Effector memory CD8-positive, alpha-beta T cell (primary cell): ENCODE measurements around the gene ULBP3.

Experiments
- ATAC-seq: fragments of 150-1000 bp; cut with Tn5 transposase; replicated peaks from 2 replicates; pipeline ENCODE4 v1.10.0; 2021; ENCODE audit warnings: mild to moderate bottlenecking, moderate library complexity
- DNase-seq, 3 experiments: peaks; one replicate each; pipeline ENCODE4 v3.0.0; 2021
- H3K27ac Mint-ChIP-seq, 2 donors: one replicate each; pipeline ENCODE4 v1.8.0; 2022; ENCODE audit warnings: mild to moderate bottlenecking in 2 of 2, mixed read lengths in 2 of 2, moderate library complexity in 2 of 2
- H3K27me3 Mint-ChIP-seq, 2 donors: one replicate each; pipeline ENCODE4 v1.8.0; 2022; ENCODE audit warnings: mixed read lengths in 2 of 2
- H3K36me3 Mint-ChIP-seq: one replicate; pipeline ENCODE4 v1.8.0; 2022; ENCODE audit warnings: mild to moderate bottlenecking, moderate library complexity, mixed read lengths; ENCODE audit not compliant: insufficient read depth
- H3K4me1 Mint-ChIP-seq, 2 donors: one replicate each; pipeline ENCODE4 v1.8.0; 2022; ENCODE audit warnings: low read depth in 2 of 2, mixed read lengths in 2 of 2
- H3K4me3 Mint-ChIP-seq, 2 donors: one replicate each; pipeline ENCODE4 v1.8.0; 2022; ENCODE audit warnings: mild to moderate bottlenecking in 2 of 2, mixed read lengths in 2 of 2, moderate library complexity in 2 of 2
- H3K9me3 Mint-ChIP-seq, 2 donors: one replicate each; pipeline ENCODE4 v1.8.0; 2022; ENCODE audit warnings: mixed read lengths in 2 of 2

ULBP3 gene

DNA sequence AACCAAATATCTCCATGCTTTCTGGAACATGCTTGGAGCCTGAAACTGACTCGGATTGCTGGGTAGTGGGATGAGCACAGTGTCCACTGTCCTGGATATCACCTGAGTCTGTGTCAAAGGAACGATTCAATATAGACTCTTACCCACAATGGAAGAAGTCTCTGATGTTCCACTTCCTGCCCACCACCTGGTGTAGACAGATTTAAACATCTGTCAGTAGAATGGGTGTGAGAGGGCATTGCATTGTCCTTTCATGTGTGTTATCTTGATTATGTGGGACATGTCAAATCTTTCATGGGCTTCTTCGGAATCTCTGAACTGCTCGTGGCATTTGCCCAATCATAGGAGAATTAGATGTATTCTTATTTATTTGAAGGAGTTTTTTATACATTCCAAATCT lies 20.8 kb downstream of the ULBP3 start:
- ATAC-seq (no peak), DNase-seq (no peak)
- no peaks in the 10 kb centered on the region for H3K4me1 Mint-ChIP-seq
- H3K9me3 Mint-ChIP-seq = no peaks in the 10 kb centered on the region
- no peak overlapping the region for H3K27ac Mint-ChIP-seq
- peaks cover 56 to 63% of the 10 kb centered on the region in 2 donors for H3K27me3 Mint-ChIP-seq
- no peaks in the 10 kb centered on the region for H3K36me3 Mint-ChIP-seq
- no peak overlapping the region for H3K4me3 Mint-ChIP-seq

DNA sequence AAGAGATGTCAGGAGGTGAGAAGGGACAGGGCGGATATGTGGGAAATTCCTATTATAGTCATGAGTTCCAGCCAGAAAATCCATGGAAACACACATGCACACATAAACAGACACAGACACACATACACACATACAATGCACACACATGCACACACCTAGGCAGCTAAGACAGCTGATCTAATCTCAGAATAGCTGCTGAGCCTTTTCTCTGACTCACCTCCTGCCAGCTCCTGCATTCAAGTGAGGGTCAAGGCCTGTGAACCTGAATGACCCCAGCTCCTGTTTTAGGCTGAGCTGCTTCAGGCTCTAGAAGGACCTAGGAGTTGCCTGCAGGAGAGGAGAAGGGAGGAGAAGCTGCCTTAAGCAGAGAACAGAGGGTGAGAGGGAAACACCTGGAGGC lies 22.0 kb downstream of the ULBP3 start:
- ATAC-seq = no peak
- H3K27me3 Mint-ChIP-seq = peaks cover 56 to 63% of the 10 kb centered on the region in 2 donors
- DNase-seq = no peak
- no peak overlapping the region for H3K27ac Mint-ChIP-seq
- H3K4me1 Mint-ChIP-seq = no peaks in the 10 kb centered on the region
- no peak overlapping the region for H3K4me3 Mint-ChIP-seq
- H3K9me3 Mint-ChIP-seq = no peaks in the 10 kb centered on the region
- no peaks in the 10 kb centered on the region for H3K36me3 Mint-ChIP-seq

DNA sequence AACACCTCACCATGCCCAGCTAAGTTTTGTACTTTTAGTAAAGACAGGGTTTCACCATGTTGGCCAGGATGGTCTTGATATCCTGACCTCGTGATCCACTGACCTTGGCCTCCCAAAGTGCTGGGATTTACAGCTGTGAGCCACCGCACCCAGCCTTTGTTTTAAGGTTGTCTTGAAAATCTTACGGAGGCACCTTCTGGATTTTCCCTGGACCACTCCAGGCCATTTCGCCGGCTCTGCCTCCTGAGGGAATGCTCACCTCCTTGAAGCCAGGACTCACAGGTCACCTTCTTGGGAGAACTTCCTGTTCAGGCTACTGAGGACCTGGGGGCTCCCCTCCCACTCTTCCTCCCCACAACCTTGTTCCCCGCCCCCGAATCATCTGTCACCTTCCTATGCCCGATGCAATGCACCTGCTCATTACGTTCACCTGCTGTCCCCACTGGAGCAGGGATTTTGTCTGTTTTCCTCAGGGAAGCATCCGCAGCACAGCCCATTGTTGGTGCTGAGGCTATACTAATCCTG lies 24.2 kb downstream of the ULBP3 start:
- H3K4me1 Mint-ChIP-seq = no peaks in the 10 kb centered on the region
- ATAC-seq (no peak), DNase-seq (no peak)
- no peaks in the 10 kb centered on the region for H3K36me3 Mint-ChIP-seq
- H3K9me3 Mint-ChIP-seq = no peaks in the 10 kb centered on the region
- no peak overlapping the region for H3K27ac Mint-ChIP-seq
- H3K4me3 Mint-ChIP-seq = no peak overlapping the region
- peaks cover 60 to 69% of the 10 kb centered on the region in 2 donors for H3K27me3 Mint-ChIP-seq

DNA sequence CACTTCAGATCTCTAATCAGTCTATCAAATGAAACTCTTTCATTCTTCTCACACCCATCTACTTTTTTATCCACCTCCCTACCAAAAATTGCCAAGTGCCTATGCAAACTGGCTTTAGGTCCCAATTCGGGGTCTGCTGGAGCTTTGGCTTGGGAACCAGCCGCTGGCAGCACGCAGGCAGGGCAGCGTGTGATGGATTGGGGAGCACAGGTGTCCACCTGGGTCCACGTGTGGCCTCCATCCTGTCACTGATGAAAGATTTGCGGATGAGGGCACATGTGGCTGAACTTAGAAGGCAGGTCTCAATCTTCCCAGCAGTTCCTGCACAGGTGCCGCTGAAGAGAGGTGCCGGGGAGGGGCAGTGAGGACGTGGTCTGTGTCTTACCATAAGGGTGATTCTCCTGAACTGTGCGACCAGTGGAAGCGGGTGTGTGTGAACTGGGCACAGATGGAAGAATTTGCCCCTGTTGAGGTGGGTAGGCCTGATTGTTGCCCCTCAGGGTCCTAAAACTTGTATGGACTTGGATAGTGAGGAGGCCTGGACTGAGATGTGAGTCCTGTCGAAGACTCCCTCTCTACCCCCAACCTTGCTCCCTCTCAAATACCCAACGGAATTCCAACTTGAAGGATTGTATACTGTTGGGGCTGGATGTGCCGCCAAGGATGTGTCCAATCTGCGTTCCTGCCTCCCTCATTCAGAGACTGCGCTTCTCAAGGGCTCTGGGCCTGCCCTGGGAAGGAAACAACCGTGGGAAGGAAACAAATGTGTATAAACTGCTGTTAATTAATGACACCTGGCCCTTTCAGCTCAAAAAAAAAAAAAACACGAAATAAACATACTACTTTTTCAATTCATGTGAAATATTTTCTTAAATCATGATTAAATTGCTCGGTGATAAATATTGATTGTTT lies 25.2 kb downstream of the ULBP3 start:
- no peak overlapping the region for H3K27ac Mint-ChIP-seq
- DNase-seq (no peak), ATAC-seq (no peak)
- H3K36me3 Mint-ChIP-seq = no peaks in the 10 kb centered on the region
- H3K27me3 Mint-ChIP-seq = peaks cover 63 to 78% of the 10 kb centered on the region in 2 donors
- H3K4me1 Mint-ChIP-seq = no peaks in the 10 kb centered on the region
- H3K9me3 Mint-ChIP-seq = no peaks in the 10 kb centered on the region
- no peak overlapping the region for H3K4me3 Mint-ChIP-seq

DNA sequence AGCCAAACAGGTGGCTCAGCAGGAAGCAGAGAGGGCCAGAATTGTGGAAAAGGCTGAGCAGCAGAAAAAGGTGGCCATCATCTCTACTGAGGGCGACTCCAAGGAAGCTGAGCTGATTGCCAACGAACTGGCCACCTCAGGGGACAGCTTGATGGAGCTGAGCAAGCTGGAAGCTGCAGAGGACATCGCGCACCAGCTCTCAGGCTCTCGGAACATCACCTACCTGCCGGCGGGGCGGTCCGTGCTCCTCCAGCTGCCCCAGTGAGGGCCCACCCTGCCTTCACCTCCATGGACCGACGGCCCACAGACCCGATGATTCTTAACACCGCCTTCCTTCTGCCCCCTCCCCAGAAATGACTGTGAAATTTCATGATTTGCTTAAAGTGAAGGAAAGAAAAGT lies 25.8 kb downstream of the ULBP3 start:
- no peak overlapping the region for H3K27ac Mint-ChIP-seq
- no peaks in the 10 kb centered on the region for H3K9me3 Mint-ChIP-seq
- DNase-seq (no peak), ATAC-seq (no peak)
- no peak overlapping the region for H3K4me3 Mint-ChIP-seq
- peaks cover 2% of the 10 kb centered on the region for H3K36me3 Mint-ChIP-seq
- H3K4me1 Mint-ChIP-seq = peaks cover 3 to 5% of the 10 kb centered on the region in 2 donors
- H3K27me3 Mint-ChIP-seq = peaks cover 66 to 85% of the 10 kb centered on the region in 2 donors

DNA sequence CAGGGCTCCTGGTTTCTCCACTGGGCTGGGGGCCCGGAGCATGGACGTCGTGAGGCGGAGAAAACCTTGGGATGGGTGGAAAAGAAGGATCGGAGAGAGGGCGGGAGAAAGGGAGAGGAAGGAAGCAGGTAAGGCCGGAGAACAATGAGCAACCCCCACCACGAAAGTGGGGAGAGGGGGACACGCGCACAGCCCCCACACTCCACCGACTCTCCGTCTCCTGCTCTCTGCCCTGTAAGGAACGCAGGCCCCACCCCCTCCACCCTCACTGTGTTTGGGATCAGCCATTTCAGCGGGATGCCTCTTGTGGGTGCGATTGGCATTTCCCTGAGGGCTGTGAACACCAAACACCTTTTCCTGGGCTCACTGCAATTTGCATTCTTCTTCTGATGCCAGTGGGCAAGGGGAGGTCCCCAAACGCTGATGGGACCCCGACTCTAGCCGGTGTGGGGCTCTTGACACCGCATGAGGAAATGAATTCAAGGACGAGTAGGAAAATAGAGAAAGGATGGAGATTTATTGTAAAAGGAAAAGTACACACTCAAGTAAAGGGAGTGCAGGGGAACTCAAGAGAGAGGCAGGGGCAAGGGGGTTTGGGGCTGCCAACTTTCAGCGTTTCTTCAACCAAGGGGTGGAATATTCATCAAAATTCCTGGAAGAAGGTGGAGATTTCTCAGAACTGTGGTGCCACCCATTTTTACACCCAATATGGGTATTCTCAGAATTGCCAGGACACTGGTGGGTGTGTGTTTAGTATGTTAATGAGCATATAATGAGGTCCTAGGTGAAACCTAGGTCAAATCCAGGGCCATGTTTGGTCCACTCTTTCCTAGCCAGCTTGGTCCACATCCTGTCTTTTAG lies 30.5 kb downstream of the ULBP3 start:
- H3K4me3 Mint-ChIP-seq = no peak overlapping the region
- H3K4me1 Mint-ChIP-seq = peaks cover 11 to 12% of the 10 kb centered on the region in 2 donors
- H3K27ac Mint-ChIP-seq = no peak overlapping the region
- H3K9me3 Mint-ChIP-seq = no peaks in the 10 kb centered on the region
- H3K27me3 Mint-ChIP-seq = peaks cover 98 to 100% of the 10 kb centered on the region in 2 donors
- H3K36me3 Mint-ChIP-seq = peaks cover 3% of the 10 kb centered on the region
- DNase-seq (no peak), ATAC-seq (no peak)

DNA sequence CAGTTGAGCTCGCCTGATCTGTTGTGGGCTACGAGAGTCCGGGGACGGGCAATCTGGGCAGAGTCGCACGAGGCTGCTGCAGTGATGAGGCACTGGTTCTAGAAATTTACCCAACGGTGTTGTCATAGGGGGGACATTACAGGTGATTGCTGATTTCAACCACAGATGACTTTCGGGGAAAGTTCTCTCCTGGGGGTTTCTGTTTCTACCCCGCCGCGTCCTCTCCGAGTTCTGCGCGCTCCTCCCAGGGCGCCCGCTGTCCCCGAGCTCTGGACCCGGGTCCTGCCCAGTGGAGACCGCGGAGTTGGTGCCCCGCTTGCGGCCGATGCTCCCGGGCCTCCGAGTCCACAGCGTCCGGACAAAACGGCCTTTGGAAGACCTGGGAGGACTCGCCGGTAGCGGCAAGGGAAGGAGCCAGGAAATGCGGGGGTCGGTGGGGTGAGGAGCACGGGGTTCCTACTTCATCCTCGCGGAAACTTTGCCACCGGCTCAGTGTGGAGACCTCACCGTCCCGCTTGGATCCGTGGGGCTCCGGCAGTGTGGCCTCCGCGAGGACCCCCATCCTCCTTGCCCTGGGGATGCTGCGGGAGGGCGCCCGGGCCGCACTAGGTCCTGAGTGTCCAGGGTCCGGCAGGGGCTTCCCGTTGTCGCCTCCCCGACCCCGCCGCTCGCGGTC lies 31.3 kb downstream of the ULBP3 start:
- no peaks in the 10 kb centered on the region for H3K9me3 Mint-ChIP-seq
- no peak for DNase-seq
- peaks cover 11 to 12% of the 10 kb centered on the region in 2 donors for H3K4me1 Mint-ChIP-seq
- H3K27ac Mint-ChIP-seq = no peak overlapping the region
- H3K36me3 Mint-ChIP-seq = peaks cover 3% of the 10 kb centered on the region
- peak overlapping the region; percentile 59 to 72 for H3K4me3 Mint-ChIP-seq
- peak; percentile 32 for ATAC-seq
- H3K27me3 Mint-ChIP-seq = peaks cover 98 to 100% of the 10 kb centered on the region in 2 donors

DNA sequence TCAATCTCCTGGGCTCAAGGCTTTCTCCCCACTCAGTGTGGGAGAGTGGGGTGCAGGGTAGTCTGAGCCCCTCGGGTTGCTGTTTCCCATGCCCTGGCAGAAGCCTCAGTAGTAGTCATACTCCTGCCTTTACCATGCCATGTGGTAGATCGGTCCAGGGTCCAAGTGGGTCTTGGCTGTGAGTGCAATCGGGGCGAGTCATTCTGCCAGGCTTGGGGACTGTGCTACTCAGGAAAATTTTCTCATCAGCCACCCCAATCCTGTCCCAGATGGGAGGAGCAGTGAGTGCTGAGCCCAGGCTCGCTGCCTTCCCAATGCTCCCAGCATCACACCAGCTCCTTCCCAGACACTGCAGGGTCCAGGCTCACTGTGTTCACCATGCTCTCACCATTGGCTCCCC lies 32.8 kb downstream of the ULBP3 start:
- DNase-seq (no peak), ATAC-seq (no peak)
- Mint-ChIP-seq H3K27me3 (peaks cover 82 to 87% of the 10 kb centered on the region in 2 donors), H3K9me3 (no peaks in the 10 kb centered on the region), H3K36me3 (peaks cover 3% of the 10 kb centered on the region), H3K27ac (no peak overlapping the region), H3K4me1 (peaks cover 11 to 12% of the 10 kb centered on the region in 2 donors), H3K4me3 (no peak overlapping the region)

DNA sequence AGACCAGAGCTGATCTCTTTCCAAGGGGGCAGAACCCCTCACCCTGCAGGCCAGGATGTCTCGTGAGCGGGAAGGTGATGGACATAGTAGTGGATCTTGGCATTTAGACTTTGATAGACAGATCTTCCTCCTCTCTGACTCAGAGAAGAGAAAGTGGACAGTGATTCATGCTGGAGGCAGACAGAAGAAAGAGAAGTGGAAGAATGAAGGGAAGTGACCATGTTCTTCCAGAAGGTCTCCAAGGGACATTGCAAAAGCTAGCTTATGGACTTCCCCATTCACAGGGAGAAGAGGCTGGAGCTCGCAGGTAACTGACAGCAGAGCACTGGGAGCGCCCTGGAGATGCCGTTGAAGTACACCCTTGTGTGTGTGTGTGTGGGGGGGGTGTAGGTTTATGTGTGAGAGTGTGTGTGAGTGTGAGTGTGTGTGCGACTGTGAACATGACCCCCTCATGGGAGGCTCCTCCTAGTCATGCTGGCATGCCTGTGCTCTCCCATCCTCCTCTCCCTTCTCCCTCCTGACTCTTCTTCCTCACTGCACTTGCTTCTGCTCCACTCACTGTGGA lies 35.6 kb downstream of the ULBP3 start:
- peaks cover 65 to 77% of the 10 kb centered on the region in 2 donors for H3K27me3 Mint-ChIP-seq
- ATAC-seq = no peak
- no peak overlapping the region for H3K27ac Mint-ChIP-seq
- no peak overlapping the region for H3K4me3 Mint-ChIP-seq
- no peak for DNase-seq
- H3K9me3 Mint-ChIP-seq = no peaks in the 10 kb centered on the region
- H3K4me1 Mint-ChIP-seq = peaks cover 7 to 9% of the 10 kb centered on the region in 2 donors
- H3K36me3 Mint-ChIP-seq = peaks cover 3% of the 10 kb centered on the region

DNA sequence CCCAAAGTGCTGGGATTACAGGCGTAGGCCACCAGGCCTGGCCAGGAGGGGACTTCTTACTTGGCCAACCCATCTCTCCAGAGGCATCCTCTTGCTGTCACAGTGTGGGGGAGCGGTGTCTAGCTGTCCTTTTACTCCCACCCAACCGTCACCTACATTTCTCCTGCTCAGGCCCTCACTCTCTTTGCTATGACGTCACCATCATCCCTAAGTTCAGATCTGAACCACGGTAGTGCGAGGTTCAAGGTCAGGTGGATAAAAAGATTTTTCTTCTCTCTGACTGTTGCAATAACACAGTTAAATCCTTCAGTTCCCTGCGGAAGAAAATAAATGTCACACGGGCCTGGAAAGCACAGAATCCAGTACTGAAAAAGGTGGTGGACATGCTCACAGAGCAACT lies 36.3 kb downstream of the ULBP3 start:
- no peak overlapping the region for H3K4me3 Mint-ChIP-seq

DNA sequence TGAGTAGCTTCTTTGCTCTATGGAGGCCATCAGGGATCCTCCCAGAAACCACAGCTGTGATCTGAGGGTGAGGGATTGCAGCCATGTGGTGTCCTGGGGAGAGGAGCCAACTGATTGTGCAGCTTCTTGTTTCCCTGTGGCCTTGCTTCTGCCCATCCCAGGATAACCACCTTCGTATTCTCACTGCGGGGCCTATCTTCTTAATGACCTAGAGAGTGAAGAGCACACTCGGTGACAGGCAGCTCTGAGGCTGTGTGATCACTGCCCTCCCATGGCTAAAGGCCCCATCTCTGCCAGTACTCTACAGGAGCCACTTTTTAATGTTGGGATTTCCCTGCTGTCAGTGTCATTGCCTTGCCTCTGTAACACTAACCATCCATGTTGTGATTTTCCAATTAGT lies 38.3 kb downstream of the ULBP3 start:
- Mint-ChIP-seq H3K4me1 (peaks cover 0 to 5% of the 10 kb centered on the region in 2 donors), H3K36me3 (peaks cover 3% of the 10 kb centered on the region), H3K27me3 (peaks cover 65 to 77% of the 10 kb centered on the region in 2 donors), H3K4me3 (no peak overlapping the region), H3K27ac (no peak overlapping the region), H3K9me3 (no peaks in the 10 kb centered on the region)
- DNase-seq (no peak), ATAC-seq (no peak)

More for the DNA sequence above, 36.3 kb downstream of the ULBP3 start:
- ATAC-seq (no peak), DNase-seq (no peak)
- H3K27ac Mint-ChIP-seq = no peak overlapping the region
- no peaks in the 10 kb centered on the region for H3K9me3 Mint-ChIP-seq
- H3K27me3 Mint-ChIP-seq = peaks cover 66 to 77% of the 10 kb centered on the region in 2 donors
- H3K36me3 Mint-ChIP-seq = no peaks in the 10 kb centered on the region
- peaks cover 7% of the 10 kb centered on the region in 2 donors for H3K4me1 Mint-ChIP-seq

DNA sequence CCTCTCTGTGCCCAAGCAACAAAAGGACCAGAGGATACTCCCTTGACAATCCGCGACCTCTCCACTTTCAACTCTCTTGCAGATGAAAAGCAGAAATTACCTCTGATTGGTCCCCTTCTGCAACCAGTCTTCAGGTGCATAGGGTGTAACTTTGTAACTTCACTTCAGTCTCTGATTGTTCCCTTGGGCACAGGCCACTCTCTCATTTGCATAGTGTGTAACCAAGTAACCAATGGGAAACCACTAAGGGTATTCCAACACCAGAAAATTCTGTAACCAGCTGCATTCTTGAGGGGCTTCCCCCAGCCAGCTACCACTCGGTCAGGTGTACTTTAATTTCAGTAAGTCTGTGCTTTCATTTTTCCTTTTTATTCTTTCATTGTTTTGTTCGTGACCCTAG lies 39.2 kb downstream of the ULBP3 start:
- DNase-seq (no peak), ATAC-seq (no peak)
- Mint-ChIP-seq H3K4me3 (no peak overlapping the region), H3K9me3 (no peaks in the 10 kb centered on the region), H3K36me3 (peaks cover 3% of the 10 kb centered on the region), H3K27me3 (peaks cover 65 to 77% of the 10 kb centered on the region in 2 donors), H3K27ac (no peak overlapping the region), H3K4me1 (peaks cover 4 to 10% of the 10 kb centered on the region in 2 donors)

DNA sequence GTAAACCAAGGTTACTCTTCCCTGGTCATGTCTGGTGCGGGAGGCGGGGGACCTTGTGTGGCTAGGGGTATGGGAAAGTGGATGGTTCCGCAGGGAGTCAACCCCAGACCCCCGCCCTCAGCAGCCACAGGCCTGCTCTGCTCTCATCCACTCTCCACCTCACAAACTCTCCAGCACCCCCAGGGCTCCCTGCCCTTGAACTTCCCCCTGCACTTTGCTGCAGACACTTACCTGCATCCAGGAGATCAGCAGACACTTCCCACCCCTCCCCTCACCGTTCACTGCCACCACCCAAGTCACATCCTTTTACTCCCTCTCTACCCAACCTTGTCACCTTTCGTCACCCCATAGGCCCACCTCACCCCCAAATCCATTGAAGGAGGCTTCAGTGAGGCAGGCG lies 39.6 kb downstream of the ULBP3 start:
- no peak for DNase-seq
- H3K4me1 Mint-ChIP-seq = peaks cover 6 to 10% of the 10 kb centered on the region in 2 donors
- H3K9me3 Mint-ChIP-seq = no peaks in the 10 kb centered on the region
- H3K4me3 Mint-ChIP-seq = no peak overlapping the region
- peaks cover 65 to 77% of the 10 kb centered on the region in 2 donors for H3K27me3 Mint-ChIP-seq
- peaks cover 3% of the 10 kb centered on the region for H3K36me3 Mint-ChIP-seq
- no peak overlapping the region for H3K27ac Mint-ChIP-seq
- no peak for ATAC-seq
